Activated CD8-positive, alpha-beta memory T cell treated with anti-CD3 and anti-CD28 coated beads for 1 hour (primary cell): ENCODE measurements around the gene ZYG11B.
"Not testable (repeated sequence)": the region's sequence is repeated elsewhere in the genome, so short reads cannot be mapped to it uniquely, and the experiment has no call there.

Experiments used
- DNase-seq, 2 donors: peaks; one replicate each; pipeline ENCODE4 v3.0.0-alpha.2; 2020; ENCODE audit warnings: low read depth in 1 of 2; ENCODE audit errors: extremely low read depth in 1 of 2

Gene ZYG11B

DNA sequence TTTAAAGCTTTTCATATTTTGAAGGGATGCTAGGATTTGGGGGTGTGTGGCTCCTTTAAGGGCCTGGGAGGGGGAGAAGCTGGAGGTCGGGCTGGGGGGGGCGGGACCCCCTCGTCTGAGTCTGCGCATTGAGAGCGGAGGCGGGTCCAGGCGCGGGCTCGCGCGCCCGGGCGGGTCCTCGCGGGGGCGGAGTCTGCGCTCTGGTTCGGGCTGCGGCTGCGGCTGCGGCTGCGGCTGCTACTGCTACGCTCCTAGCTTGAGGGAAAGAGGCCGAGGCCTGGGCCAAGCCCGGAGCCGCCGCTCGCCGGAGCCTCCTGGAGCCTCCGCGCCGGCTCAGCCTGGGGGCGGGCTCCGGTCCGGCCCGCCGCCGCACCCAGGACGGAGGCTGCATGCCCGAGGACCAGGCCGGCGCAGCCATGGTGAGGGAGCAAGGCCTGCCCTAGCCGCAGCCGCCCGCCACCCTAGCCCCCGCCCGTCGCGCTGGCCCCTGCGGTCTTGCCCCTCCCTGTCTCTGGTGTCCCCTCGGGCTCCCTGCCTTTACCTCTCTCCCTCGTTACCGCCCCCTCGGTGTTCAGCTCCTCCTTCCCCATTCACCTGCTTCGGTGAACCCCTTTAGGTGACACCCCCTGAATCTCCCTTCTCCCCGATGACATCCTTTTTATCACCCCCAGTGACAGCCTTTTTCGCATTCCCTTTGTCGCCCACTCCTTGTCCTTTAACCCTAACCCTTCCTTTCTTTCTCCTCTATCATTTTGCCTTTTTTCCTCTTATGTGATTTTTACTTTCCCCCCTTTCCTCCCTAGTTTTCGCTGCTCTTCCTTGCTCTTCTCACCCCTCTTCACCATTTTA is at the start of gene ZYG11B:
ZYG11B (plus strand) TSS at position 189 of the 849 bp plus-strand sequence; CDS start at position 390, 201 bp downstream.
- peak; percentile 73 to 81 for DNase-seq

DNA sequence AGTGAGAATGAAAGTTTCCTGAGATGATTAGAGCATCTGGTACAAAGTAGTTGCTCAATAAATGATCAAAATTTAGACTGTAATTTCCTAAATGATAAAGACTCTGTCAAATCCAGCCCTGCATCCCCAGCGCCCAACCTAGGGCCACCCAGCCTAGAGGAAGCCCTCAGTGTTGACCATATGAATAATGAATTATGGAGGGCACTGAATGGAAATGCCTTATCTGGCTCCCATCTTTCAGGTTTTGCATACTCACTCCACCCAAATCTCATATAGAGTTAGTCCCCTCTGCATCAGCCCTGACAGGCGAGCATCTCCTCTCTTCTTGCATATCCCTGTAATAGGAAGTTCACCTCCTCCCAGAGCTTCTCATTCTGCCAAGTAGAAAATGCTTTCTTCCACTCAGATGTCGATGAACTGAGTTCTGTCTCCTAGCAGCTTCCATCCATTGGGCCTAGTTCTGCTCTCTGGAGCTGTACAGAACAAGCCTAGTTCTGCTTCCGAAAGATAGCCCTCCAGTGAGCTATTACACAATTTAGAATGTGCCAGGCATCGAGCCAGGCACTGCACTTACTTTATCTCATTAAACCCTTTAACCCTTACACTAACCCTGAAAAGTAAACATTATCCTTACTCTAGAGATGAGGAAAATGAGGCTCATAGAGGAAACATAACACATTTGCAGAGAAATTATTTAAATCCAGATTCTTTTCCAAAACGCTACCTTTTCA is 49.0 kb upstream of the ZYG11B start:
- DNase-seq = no peak

DNA sequence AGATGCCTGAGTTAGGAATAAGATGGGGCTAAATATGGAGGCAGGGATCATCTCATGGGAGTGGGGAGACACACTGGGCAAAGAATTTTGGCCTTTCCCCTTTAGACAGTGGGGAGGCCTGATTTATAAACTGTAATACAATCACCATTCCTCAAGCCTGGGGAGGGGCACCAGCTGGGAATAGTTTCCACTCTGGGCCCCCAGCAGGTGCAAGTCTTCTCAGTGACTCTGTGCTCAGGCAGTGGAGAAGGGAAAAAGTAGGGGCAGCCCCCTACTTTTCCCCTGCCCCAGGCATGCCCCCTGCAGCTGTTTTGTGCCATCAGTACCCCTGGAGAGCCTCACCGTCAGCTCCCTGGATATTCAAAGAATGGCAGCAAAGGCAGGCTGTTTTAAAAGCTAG is 47.2 kb upstream of the ZYG11B start:
- DNase-seq = no peak

DNA sequence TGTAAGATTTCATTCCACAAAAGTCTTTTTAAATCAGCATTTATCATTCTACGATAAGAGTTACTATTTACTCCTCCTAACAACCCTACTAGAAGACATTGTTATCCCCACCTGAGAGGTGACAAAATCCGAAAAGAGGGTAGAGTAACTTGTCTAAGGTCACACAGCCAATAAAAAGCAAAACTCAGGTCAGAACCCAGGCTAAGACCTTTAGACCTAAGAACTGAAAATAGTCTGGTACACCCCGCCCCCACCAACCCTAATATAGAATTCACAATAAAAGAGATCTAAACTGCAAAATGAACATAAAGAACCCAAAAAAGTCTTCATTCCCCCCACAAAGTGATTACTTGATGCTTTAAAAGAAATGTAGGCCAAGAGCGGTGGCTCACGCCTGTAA is 46.8 kb upstream of the ZYG11B start:
- no peak for DNase-seq

DNA sequence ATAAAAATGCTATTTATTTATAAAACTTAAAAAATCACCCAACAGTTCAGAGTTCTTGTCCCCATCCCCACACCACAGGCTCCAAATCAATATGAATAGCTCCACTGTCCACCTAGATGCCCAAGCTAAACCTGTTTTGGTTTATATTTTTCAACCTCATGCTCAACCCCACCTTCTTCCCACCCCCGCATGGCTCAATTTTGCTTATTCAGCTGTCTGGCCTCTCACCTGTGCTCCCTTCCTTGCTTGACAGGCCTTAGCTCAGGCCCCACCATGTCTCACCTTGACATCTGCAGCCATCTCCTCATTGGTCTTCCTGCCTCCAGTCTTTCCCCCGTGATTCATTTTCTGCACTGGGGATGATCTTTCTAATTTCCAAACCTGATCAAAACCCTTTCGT is 45.9 kb upstream of the ZYG11B start:
- DNase-seq = no peak

DNA sequence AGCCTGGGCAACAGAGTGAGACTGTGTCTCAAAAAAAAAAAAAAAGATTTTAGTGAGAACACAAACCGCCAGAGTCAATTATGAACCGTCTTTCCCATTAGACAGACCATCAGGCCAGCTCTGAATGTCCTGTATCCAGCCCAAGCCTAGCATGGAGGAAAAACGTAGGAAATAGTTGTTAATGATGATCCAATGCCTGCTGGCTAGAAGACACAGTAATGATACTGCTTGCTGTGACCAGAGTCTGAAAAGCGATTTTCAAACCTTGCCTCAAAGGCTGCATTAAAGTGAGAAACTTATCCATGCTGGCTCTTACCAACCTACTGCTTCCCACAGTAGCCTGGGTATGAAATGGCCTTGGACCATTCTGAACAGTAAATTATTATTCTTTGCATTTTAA is 45.1 kb upstream of the ZYG11B start:
- no peak for DNase-seq

DNA sequence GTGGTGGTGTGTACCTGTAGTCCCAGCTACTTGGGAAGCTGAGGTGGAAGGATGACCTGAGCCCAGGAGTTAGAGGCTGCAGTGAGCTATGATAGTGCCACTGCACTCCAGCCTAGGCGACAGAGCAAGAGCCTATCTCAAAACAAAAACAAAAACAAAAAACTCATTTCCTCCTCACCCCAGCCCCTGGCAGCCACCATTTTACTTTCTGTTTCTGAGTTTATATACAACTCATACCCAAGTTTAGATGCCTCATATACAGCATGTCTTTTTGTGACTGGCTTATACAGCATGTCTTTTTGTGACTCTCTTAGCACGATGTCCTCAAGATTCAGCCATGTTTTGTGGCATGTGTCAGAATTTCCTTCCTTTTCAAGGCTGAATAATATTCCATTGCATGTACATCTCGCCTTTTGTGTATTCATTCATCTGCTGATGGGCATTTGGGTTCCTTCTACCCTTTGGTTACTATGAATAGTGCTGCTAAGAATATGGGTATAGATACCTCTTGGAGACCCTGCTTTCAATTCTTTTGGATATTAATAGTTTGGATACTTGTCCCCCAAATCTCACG is 42.8 kb upstream of the ZYG11B start:
- DNase-seq = no peak

DNA sequence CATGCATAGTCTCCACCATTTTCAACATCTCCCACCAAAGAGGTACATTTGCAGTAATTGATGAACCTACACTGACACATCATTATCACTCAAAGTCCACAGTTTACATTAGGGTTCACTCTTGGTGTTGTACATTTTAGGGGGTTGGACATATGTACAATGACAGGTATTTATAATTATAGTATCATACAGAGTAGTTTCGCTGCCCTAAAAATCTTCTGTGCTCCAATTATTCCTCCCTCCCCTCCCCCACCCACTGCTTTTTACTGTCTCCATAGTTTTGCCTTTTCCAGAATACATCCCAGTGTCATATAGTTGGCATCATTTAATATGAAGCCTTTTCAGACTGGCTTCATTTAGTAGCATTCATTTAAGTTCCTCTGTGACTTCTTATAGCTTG is 41.7 kb upstream of the ZYG11B start:
- DNase-seq = no peak

DNA sequence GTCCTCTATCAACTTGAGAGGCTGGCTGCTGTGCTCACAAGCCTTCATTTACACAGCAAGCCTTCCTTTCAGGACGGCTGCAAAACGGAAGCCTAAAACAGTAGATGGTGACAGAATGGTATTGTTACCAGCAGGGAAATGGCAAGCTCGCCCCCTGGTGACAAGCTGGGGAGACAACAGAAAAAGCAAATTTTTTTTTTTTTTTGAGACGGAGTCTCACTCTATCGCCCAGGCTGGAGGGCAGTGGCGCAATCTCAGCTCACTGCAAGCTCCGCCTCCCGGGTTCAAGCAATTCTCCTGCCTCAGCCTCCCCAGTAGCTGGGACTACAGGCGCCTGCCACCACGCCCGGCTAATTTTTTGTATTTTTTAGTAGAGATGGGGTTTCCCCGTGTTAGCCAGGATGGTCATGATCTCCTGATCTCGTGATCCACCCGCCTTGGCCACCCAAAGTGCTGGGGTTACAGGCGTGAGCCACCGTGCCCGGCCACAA is 39.9 kb upstream of the ZYG11B start:
- DNase-seq = peak; percentile 52 to 63

DNA sequence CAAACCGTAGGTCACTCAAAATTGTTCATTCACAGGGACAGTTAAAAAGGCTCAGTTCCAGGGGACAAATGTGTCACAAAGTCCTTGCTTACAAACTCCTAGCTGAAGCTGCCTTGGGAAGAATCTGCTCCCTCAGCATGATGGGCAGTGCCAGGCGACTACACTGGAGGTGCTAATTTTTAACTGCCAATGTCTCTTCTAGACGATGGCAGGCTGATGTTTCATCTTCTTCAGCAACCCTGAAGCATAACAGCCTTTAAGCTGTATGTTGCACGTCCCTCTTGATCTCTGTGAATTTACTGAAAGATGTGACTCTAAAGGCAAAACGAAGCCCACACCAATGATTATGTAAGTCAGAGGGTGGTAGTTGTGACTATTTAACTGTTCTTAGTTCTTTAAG is 39.4 kb upstream of the ZYG11B start:
- DNase-seq = no peak

DNA sequence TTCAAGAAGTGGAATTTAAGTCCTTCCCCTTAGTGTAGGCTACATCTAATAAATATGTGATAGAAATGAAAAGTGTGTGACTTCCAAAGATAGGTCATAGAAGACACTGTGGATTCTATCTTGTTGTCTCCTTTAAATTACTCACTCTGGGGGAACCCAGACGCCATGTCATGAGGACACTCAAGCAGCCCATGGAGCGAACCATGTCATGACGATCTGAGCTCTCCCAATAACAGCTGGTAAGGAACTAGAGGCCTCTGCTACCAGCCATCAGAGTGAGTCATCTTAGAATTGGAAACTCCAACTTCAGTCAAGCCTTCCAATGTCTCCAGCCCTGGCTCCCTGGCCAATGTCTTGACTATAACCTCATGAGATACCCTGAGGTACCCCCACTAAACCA is 34.4 kb upstream of the ZYG11B start:
- no peak for DNase-seq

DNA sequence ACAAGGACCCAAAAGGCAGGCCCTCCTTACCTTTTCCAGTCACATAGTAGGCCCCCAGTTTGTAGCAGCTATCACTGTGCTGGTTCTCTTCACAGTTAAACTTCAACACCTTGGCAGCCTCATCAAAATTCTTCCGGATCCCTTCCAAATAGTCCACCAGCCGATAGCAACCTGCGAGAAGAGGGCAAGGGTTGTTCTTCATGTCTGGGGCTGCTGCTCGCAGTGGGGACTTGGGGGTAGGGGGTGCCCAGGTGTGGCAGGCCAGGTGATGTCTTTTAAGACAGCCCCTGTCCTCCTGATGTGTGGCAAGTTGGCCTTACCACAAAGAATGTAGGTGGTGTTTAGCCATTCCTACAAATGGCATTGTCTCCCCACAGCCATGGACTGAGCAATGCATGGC is 33.6 kb upstream of the ZYG11B start:
- no peak for DNase-seq

DNA sequence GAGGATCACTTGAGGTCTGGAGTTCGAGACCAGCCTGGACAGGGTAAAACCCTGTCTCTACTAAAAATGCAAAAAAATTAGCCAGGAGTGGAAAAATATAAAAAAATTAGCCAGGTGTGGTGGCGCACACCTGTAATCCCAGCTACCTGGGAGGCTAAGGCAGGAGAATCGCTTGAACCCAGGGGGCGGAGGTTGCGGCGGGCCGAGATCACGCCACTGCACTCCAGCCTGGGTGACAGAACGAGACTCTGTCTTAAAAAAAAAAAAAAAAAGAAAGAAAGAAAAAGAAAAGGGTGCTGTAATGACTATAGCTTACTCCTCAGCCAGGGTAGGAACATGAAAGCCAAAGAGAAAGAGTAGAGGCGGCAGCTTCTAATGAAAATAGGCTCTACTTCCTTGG is 32.9 kb upstream of the ZYG11B start:
- not testable (repeated sequence) for DNase-seq

DNA sequence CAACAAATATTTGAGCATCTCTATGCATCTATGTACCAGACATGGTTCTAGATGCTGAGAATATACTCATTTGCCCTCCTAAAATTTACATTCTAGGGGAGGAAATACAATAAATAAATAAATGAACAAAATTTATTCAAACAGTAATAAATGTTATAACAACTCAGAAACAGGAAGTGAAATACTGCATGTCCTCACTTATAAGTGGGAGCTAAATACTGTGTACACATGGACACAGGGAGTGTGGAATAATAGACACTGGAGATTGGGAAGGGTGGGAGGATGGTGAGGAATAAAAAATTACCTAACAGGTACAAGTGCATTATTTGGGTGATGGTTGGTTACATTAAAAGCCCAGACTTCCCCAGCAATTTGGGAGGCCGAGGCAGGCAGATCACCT is 32.4 kb upstream of the ZYG11B start:
- DNase-seq = no peak

DNA sequence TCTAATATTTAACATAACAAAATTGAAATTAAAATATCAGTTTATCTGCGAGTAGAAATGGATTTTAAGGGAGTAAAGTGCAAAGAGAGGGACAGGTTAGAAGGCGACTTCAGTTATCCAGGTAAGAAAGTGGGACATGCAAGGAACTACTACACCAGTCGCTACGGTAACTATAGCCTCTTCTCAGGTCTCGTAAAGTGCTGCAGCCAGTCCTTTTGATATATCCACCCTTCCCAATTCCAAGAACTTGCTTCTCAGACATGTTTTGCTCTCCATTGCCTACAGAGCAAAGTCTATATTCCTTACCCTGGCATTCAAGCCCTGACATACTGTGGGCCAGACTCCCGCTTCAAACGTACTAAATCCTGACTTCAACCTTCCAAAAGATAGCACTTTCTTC is 30.6 kb upstream of the ZYG11B start:
- DNase-seq = no peak

DNA sequence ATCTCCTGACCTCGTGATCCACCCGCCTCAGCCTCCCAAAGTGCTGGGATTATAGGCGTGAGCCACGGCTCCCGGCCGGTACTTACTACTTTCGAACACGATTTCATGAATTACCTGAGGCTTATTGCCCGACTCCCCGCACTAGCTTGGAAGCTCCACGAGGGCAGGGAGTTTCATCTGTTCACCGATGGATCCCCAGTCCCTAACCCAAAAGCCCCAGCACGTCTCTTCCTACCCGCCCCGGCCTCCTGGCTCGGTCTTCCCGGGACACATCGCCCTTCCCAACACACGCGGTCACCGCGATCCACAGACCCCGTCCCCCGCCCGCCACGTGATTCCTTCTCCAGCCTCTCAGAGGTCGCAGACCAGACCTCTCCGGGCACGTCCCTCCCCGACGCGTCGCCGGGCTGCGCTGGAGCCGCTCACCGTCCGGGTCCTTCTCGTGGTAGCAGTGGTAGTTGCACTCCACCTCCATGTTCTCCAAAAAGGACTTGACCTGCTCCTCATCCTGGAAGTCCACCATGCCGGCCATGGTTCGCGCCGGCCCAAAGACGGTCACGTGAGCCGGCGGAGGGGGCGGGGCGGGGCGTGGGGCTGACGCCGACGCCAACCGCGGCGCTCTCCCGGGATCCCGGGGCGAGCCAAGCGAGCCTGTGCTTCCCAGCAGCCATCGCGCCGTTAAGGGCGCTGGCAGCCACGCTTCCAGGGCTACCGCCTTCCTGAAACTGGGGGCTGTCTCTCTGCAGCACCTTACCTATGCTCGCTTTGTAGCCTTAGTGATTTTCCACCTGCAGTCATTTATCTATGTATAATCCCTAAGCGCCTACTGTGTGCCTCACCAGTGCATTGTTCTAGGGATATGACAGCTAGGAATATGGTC is 28.2 kb upstream of the ZYG11B start, which contains the start of gene COA7:
COA7 (minus strand) TSS at position 553 of the 880 bp plus-strand sequence; CDS start at position 532, 21 bp downstream.
- peak in 1 of 2 donors; percentile 38 for DNase-seq

DNA sequence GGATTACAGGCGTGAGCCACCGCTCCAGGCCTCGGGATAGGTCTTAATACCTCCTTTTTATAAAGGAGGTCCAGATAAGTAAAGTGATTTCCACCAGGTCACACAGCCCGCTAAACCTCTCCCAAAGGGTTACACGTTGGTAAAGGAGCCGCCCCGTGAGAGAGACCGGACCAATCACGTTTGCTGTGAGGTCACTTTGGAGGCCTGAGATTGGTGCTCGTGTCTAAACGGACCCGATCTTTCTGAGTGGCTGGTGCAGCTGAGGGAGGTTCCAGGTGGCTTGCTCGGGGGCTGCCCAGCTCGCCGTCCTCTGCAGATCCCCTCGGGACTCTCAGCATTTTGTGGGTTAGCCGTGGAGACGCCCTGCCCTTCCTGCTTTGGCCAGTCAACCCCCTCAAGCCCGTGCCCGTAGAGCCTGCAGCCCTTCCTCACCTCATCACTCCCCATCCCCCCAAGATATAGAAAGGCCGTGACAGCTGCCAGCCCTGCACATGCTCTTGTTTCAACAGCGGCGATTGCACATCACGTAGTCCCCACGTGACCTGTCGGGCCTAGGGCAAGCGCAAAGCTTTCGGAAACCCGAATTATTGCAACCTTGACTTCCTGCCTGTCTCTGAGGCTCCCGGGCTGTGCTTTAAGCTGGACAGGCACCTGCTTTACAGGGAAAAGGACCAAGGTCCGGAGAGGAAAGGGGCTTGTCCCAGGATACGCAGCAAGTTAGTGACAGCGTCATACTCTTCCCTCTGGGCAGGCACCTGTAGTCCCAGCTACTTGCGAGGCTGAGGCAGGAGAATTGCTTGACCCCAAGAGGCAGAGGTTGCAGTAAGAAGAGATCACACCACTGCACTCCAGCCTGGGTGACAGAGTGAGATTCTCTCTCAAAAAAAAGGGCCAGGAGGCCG is 23.1 kb upstream of the ZYG11B start:
- DNase-seq = peak; percentile 44 to 58

DNA sequence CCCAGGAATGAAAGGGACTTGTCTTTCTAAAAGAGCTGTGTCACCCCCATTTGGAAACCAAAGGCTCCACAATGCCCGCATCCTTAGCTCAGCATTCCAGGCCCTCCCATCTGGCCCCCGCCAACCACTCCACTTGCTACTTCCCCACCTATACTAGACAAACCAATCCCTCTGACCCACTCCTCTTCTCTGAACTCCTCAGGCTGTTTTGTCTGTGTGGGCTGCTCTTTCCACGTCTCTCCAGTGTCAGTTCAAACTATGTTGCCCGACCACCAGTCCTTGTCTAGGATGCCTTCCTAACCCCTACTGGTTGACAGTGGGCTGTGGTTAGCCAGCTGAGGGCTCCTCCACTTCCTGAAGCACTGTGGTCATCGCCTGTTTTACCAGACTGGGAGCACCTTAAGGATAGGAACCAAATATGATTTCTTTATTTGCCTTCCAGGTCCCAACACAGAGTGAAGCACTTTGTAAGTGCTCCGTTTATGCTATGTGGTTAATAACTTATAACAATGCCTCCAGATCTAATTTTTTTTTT is 20.1 kb upstream of the ZYG11B start:
- DNase-seq = no peak
